Measurements from ENCODE around the gene TMEM184B.

- TF ChIP-seq CTCF (IDR thresholded peaks at IDR 0.05) (no peak), EZH2 (IDR thresholded peaks at IDR 0.05) (no peak), EZH2phosphoT487 (IDR thresholded peaks at IDR 0.05) (no peak)
Observed at GRCh38 chr22:38271927-38272372, 860 bp downstream of the TMEM184B start.
